HG02885 (cell line): Measurements from ENCODE around the gene AIFM2.

Experiments used
- ATAC-seq: cut with Tn5 transposase; IDR thresholded peaks from one replicate; pipeline ENCODE4 v1.9.1; 2021; ENCODE audit warnings: mild to moderate bottlenecking; ENCODE audit not compliant: unreplicated experiment, poor library complexity

Gene AIFM2

DNA sequence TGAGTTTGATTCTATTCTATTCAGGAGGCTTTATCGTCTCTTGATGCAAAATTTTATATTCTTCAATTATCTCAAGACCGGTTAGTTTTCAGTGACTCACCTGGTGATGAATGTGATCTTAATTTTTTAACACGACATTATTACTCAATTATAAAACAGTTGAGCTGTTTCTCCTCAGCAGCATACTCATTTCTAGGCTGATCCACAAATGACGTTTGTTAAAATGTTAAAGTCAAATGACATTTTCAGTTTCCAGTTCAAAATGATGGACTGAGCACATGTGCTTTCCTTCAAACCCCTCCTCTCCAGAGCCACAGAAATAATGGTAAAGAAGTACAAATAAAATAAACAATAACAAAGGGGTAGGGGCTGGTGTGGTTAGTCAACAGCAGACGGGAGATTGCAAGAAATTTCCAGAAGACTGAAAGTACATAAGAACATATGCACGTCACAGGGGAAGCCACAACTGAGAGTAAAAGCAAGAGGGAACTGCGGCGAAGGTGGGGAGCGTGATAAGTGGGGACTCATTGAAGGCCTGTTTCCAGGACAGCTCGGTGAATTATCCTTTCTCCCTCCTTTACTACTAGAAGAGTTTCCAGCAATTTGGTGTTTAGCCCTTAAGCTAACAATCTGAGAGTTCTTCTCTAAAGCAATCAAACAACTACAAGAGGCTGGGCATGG, 69.1 kb downstream of the AIFM2 start:
- ATAC-seq: no peak
